Measurements from ENCODE around the gene ZNF579.

ZNF579 gene

GRCh38 chr19:55611983-55612645, 31.5 kb upstream of the ZNF579 start:
- no peak for DNase-seq

- DNase-seq, result no peak
Measured at GRCh38 chr19:55611300-55611982, 30.8 kb upstream of the ZNF579 start.

GRCh38 chr19:55609326-55609725, 28.7 kb upstream of the ZNF579 start:
- DNase-seq, result no peak

DNA sequence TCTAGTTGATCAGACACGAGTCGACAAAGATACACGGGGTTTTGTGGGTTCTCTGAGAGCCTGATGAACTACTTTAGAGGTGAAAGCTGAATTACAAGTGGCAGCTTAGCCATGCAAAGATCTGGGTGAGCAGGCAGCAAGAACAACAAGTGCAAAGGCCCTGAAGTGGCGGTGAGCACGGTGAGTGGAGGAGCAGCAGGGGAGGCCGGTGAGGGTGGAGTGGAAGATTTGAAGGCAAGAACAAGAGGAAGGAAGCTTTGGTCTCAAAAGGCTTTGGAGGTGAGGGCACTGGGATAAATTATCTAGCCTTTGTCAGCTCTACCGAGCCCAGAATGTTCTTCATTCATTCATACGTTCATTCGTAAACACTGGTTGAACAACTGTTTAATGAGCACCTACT, 26.2 kb upstream of the ZNF579 start:
- DNase-seq, result no peak

DNA sequence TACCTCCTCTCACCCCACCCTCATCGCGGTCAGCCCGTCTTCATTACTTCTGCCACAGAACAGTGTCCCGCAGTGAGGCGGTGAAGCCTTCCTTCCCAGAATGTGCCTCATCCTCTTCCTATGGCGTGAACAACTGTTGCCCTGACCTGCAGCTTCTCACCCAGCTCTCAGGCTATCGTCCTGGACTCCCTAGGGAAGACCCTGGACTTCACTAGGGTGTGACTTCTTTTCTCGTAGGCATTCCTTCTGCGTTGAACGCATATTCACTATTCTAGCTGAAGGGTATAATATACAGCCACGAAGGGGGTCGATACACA, 25.8 kb upstream of the ZNF579 start:
- DNase-seq, result no peak

DNA sequence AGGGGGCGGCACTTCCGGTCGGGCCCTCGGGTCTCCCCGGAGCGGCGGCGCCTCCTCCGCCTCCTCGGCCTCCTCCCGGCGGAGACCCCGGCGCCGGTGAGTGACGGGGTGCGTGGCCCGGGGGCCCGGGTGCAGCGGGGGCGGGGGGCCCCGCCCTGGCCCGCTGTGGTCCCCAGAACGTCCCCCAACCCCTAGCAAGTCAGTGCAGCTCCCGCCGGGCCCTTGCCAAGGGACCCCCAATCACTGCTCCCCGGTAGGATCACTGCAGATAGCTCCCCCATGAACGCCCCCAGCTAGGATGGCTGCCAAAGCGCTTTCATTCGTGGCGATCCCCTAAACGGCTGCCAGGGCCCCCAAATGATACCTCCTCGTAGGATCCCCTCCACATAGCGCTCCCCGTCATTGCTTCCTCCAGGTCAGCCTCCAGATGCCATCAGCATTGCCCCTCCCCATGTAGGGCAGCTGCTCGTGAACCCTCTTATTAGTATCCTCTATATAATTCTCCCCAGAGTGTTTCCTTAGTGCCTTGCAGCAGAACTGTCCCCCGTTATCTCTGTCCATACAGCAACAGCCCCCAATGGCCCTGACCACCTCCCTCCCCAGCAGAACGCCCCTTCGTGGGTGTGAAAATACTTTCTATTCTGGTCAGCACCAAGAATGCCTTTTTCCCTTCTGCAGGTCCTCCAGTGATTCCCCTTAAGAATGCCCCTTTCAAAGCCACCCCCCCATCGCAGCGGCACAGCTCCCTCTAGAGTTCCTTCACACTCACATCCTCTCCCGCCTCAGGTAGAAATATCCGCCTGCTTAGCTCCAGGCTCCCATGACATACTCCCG, 25.2 kb upstream of the ZNF579 start, which contains the start of gene ZNF865:
Gene ZNF865 (plus strand): TSS at position 11 of the 834 bp plus-strand sequence. CDS start 7,972 bp downstream, outside the sequence.
- peak; percentile 56 for DNase-seq

GRCh38 chr19:55605207-55605636, 24.6 kb upstream of the ZNF579 start:
- peak; percentile 98 for DNase-seq

DNA sequence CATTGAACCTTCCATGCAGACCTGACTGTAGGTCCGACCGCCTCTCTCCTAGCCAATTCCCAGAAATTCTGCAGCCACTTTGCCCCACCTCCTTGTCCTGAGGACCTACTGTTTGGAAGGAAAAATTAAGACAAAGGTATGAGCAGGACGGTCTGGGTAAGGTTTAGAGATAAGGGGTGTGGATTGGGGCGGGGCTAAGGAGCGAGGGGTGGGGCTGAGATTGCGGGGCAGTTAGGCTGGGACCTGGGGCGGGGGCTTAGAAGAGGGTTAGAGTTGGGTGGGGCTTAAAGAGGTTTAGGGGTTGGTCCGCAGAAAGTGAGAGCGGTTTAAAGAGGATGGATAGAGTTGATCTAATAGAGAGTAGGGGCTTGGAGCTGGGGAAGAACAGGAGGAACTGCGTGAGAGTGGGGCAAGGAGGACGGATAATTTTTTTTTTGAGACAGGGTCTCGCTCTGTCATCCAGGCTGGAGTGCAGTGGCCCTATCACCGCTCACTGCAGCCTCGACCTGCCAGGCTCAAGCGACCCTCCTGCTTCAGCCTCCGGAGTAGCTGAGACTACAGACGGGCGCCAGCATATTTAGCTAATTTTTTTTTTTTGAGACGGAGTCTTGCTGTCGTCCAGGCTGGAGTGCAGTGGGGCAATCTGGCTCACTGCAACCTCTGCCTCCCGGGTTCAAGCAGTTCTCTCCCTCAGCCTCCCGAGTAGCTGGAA, 23.1 kb upstream of the ZNF579 start:
- DNase-seq, result no peak

- no peak for DNase-seq
Measured at GRCh38 chr19:55603115-55603514, 22.5 kb upstream of the ZNF579 start.

DNA sequence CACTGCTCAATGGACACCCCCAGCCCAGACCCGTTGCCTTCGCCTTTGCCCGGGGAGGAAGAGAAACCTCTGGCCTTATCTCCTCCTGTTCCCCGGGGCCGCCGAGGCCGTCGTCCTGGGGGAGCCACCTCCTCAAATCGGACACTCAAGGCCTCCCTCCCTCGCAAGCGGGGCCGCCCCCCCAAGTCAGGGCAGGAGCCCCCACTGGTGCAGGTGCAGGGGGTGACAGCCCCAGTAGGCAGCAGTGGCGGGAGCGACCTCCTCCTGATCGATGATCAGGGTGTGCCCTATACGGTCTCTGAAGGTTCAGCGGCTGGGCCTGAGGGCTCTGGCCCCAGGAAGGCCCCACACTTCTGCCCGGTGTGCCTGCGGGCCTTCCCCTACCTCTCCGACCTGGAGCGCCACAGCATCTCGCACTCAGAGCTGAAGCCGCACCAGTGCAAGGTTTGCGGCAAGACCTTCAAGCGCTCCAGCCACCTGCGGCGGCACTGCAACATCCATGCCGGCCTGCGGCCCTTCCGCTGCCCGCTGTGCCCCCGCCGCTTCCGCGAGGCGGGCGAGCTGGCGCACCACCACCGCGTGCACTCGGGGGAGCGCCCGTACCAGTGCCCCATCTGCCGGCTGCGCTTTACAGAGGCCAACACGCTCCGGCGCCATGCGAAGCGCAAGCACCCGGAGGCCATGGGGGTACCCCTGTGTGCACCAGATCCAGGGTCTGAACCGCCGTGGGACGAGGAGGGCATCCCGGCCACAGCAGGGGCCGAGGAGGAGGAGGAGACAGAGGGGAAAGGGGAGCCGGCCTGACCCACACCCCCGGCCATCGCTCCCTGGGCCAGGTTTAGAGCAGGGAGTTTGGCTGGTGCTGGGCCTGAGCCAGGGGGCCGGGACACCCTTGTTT, 21.7 kb upstream of the ZNF579 start:
- no peak for DNase-seq

GRCh38 chr19:55601084-55601483, 20.4 kb upstream of the ZNF579 start:
- no peak for DNase-seq

GRCh38 chr19:55600662-55601028, 20.0 kb upstream of the ZNF579 start:
- DNase-seq, result no peak

DNA sequence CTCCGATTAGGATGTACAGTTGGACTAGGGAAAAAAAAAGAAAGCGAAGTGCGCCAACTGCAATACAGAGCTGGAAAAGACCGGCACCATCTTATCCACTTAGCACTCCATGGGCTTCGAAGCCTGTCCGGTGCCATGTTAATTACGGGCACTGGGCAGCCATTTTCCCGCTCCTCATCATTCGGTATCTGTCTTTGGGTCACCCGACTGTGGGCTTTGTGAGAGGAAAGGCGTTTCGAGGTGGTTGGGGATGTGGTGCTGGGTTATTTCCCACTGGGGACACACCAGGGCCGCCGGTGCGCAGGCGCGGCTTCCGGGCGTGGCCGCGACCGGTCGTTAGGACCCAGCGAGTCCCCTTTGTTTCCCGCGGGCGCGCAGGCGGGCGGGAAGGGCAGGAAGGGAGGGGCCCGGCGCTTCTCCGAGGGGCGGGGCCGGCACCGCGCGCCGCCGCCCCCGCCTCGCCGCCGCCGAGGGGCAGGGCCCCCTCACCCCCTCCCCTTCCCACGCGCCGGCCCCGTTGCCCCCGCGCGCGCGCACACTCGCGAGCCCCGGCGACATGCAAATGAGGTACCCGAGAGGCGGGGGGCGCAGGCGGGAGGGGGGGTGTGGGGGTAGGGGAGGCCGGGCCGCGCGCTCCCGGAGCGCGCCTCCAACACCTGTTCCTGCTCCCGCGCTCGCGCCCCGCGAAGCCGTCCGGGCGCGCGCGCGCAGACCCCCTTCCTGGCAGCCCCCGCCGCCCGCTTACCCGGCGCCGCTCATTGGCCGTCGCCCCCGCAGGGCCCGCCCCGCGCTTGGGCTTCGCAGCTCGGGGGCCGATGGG, 19.4 kb upstream of the ZNF579 start, which contains the start of gene ZNF524:
Gene ZNF524 (plus strand): TSS at position 447 of the 820 bp plus-strand sequence. CDS start 1,825 bp downstream, outside the sequence.
- DNase-seq, result peak; percentile 91

DNA sequence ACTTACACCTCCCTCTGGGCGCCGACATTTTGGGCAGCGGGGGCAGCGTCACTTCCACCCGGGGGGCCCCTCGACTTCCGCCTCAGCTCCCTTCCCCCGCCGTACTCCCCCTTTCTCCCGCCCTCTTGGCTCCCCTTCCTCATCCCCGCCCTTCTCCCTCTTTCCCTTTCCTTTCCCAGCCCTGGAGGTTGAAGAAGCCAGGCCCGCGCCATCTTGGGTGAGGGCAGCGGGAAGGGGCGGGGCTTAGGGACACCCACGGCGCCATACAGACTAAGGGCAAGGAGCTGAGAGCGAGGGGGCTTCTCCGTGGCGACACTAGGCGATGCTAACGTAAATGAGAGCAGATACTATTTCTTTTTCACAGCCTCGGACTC, 18.8 kb upstream of the ZNF579 start, which contains the start of gene FIZ1:
Gene FIZ1 (minus strand): TSS at position 50 of the 374 bp plus-strand sequence. CDS start 1,652 bp downstream, outside the sequence.
- peak; percentile 99 for DNase-seq

GRCh38 chr19:55598719-55599467, 18.2 kb upstream of the ZNF579 start:
- peak; percentile 81 for DNase-seq

- DNase-seq, result no peak
Measured at GRCh38 chr19:55598034-55598433, 17.4 kb upstream of the ZNF579 start.

- no peak for DNase-seq
Measured at GRCh38 chr19:55597501-55597921, 16.9 kb upstream of the ZNF579 start.

DNA sequence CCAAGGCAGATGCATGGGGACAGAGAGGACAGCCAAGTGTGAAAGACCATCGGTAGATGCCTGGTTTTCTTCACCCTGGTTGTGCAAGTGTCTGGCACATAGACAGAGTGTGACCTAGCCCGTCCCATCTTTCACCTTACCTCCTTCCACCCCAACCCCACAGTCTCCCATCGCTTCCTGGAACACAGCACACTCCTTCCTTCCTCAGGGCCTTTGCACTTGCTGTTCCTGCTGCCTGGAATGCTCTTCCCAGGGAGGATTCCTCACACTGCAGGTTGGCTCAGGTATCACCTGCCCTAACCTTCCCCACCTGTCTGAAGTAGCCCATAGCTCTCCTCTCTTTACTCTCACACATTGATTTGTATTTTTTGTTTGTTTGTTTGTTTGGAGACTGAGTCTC, 15.7 kb upstream of the ZNF579 start:
- no peak for DNase-seq

GRCh38 chr19:55594996-55595545, 14.4 kb upstream of the ZNF579 start:
- no peak for DNase-seq
